ENCODE measurements around the gene PRKCH. TPM values are rescaled to one million over a fixed set of nuclear protein-coding genes. Genes with fewer than 3 reads are reported as not detected.

The PRKCH gene
- total RNA-seq, 1 experiment from 2014 or later = 5.2 TPM

- H4K8ac ChIP-seq (replicated peaks; ENCODE audit: insufficient read length, low read depth, low read length) = no peak overlapping the region
- no CpG with 5 or more reads among the region's 6 CpGs for WGBS (ENCODE audit: extremely low coverage, insufficient read length, low lambda C conversion rate)
- no peak overlapping the region for H3K14ac ChIP-seq (ENCODE audit: insufficient read depth, low read length)
- H3K27ac ChIP-seq (ENCODE audit: insufficient read length, low read depth, low read length) = no peak overlapping the region
- no peak overlapping the region for H4K91ac ChIP-seq (ENCODE audit: insufficient read length, low read depth, low read length)
- TF ChIP-seq, protein P1, sequence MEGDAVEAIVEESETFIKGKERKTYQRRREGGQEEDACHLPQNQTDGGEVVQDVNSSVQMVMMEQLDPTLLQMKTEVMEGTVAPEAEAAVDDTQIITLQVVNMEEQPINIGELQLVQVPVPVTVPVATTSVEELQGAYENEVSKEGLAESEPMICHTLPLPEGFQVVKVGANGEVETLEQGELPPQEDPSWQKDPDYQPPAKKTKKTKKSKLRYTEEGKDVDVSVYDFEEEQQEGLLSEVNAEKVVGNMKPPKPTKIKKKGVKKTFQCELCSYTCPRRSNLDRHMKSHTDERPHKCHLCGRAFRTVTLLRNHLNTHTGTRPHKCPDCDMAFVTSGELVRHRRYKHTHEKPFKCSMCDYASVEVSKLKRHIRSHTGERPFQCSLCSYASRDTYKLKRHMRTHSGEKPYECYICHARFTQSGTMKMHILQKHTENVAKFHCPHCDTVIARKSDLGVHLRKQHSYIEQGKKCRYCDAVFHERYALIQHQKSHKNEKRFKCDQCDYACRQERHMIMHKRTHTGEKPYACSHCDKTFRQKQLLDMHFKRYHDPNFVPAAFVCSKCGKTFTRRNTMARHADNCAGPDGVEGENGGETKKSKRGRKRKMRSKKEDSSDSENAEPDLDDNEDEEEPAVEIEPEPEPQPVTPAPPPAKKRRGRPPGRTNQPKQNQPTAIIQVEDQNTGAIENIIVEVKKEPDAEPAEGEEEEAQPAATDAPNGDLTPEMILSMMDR (conservative IDR thresholded peaks at IDR 0.05) = no peak
- H2BK20ac ChIP-seq (ENCODE audit: low read depth, low read length, poor library complexity, severe bottlenecking) = no peak overlapping the region
- no peaks in the 10 kb centered on the region for H3K23me2 ChIP-seq (ENCODE audit: insufficient read length, low read depth, low read length, poor library complexity, severe bottlenecking)
- H2AK5ac ChIP-seq (ENCODE audit: insufficient read length, low read length) = no peak overlapping the region
- no peak overlapping the region for H3K18ac ChIP-seq (ENCODE audit: insufficient read length, low read depth, low read length)
- H2BK120ac ChIP-seq (ENCODE audit: low read depth, low read length, poor library complexity, severe bottlenecking) = no peak overlapping the region
- no peak overlapping the region for H3K56ac ChIP-seq (ENCODE audit: insufficient read length, low read depth, low read length)
- H3K9me3 ChIP-seq (ENCODE audit: control insufficient read depth, low read depth, low read length) = no peaks in the 10 kb centered on the region
- H3K36me3 Mint-ChIP-seq (ENCODE audit: insufficient read depth in 1 of 3, low read depth in 3 of 3) = 0 out of 7 replicates have a peak, but pooled peaks cover 0 to 6% (median 0%) of the 10 kb centered on the region in 3 experiments
- no peak overlapping the region for H2AFZ ChIP-seq (ENCODE audit: low read length)
- H3K27me3 ChIP-seq (ENCODE audit: insufficient read depth, low read length) = no peaks in the 10 kb centered on the region
- no peak overlapping the region for H3K23ac ChIP-seq (ENCODE audit: insufficient read length, low read depth, low read length)
- no peak overlapping the region for H4K5ac ChIP-seq (ENCODE audit: insufficient read length, low read depth, low read length)
- no peak overlapping the region for H3K27ac Mint-ChIP-seq
- H3K27me3 Mint-ChIP-seq (ENCODE audit: low read depth) = no peaks in the 10 kb centered on the region
- no peak for DNase-seq
- no peak overlapping the region for H3K4me2 ChIP-seq (ENCODE audit: insufficient read depth, insufficient read length, low read length)
- no peaks in the 10 kb centered on the region; a peak in 1 of 5 replicates for H3K9me3 Mint-ChIP-seq
- H4K20me1 ChIP-seq (ENCODE audit: control insufficient read depth, insufficient read depth, insufficient read length) = no peaks in the 10 kb centered on the region
- no peak overlapping the region for H2BK15ac ChIP-seq (ENCODE audit: low read depth, low read length)
- peaks cover 3% of the 10 kb centered on the region; the same call in 1 of the 2 replicates for H3K4me1 ChIP-seq (ENCODE audit: insufficient read depth, low read length)
- no peak overlapping the region for H2BK5ac ChIP-seq (ENCODE audit: insufficient read length, low read length)
- no peaks in the 10 kb centered on the region for H3K79me1 ChIP-seq (ENCODE audit: insufficient read depth, low read depth, low read length, poor library complexity, severe bottlenecking)
- H3K9ac ChIP-seq (ENCODE audit: extremely low read depth, insufficient read length, low read length) = no peak overlapping the region
- no peak overlapping the region for H3K4ac ChIP-seq (ENCODE audit: low read depth, low read length)
- peaks cover 12 to 14% of the 10 kb centered on the region in 2 experiments for H3K4me1 Mint-ChIP-seq
- no peak overlapping the region for H3K4me3 Mint-ChIP-seq
- no peak overlapping the region for H3T11ph ChIP-seq (ENCODE audit: low read length)
- H2BK12ac ChIP-seq (ENCODE audit: insufficient read length, low read depth, low read length) = no peak overlapping the region
- H3K79me2 ChIP-seq (ENCODE audit: insufficient read depth, low read length) = no peaks in the 10 kb centered on the region
These were observed 137.8 kb downstream of the PRKCH start for GRCh38 chr14:61459229-61459628.
